ENCODE measurements around the gene SMCO3. TPM values are rescaled to one million over a fixed set of nuclear protein-coding genes. Genes with fewer than 3 reads are reported as not detected.
A peak's percentile ranks its signal among the peaks of the same experiment; 100 is the strongest.

The SMCO3 gene
- total and polyA plus RNA-seq, 12 donors: 0.11 to 0.41 (median 0.26) TPM; not detected in 3

GRCh38 chr12:14854586-14855183 is 40.7 kb upstream of the SMCO3 start:
- H3K36me3 ChIP-seq (replicated peaks in 1 of 2): no peaks in the 10 kb centered on the region
- H3K9me3 ChIP-seq (replicated peaks in 1 of 3): no peaks in the 10 kb centered on the region
- TF ChIP-seq CTCF (IDR thresholded peaks at IDR 0.05) (no peak), POLR2A (IDR thresholded peaks at IDR 0.05) (no peak)
- WGBS, 4 donors: 69 to 76% (median 75%) methylated on average over 6 of the region's 6 CpGs
- peaks cover 0 to 8% of the 10 kb centered on the region in 2 donors for H3K4me1 ChIP-seq (replicated peaks in 1 of 2)
- intact Hi-C loops (cut with DNase I): no loop called here
- no peak for DNase-seq
- H3K4me3 ChIP-seq: no peak overlapping the region
- no peak overlapping the region for H3K27ac ChIP-seq
- H3K27me3 ChIP-seq: no peaks in the 10 kb centered on the region

DNA sequence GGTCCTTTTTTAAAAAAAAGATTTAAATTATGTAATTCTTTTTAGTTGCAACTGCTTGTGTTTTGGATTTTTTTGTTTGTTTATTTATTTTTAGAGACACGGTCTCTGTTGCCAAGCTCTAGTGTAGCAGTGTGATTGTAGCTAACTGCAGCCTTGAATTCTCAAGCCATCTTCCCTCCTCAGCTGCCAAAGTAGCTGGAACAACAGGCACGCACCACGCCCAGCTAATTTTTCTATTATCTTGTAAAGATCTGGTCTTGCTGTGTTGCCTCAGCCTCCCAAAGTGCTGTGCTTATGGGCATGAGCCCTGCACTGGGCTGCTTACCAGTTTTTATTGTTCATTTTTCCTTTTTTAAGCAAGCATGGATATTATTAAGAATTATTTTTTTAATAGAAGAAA is 40.0 kb upstream of the SMCO3 start:
- intact Hi-C loops (cut with DNase I): no loop called here
- WGBS, 4 donors: 26 to 30% (median 29%) methylated on average over 3 of the region's 3 CpGs

GRCh38 chr12:14852880-14853279 is 38.9 kb upstream of the SMCO3 start:
- intact Hi-C loops (cut with DNase I): no loop called here
- Histone ChIP-seq H3K4me1 (replicated peaks in 1 of 2) (peaks cover 0 to 8% of the 10 kb centered on the region in 2 donors), H3K36me3 (replicated peaks in 1 of 2) (no peaks in the 10 kb centered on the region), H3K27me3 (no peaks in the 10 kb centered on the region), H3K27ac (no peak overlapping the region), H3K9me3 (replicated peaks in 1 of 3) (no peaks in the 10 kb centered on the region), H3K4me3 (no peak overlapping the region)
- DNase-seq: no peak
- TF ChIP-seq CTCF (IDR thresholded peaks at IDR 0.05): no peak
- no peak for TF ChIP-seq POLR2A (IDR thresholded peaks at IDR 0.05)

More for the DNA sequence above, 40.0 kb upstream of the SMCO3 start:
- Histone ChIP-seq H3K27ac (no peak overlapping the region), H3K36me3 (replicated peaks in 1 of 2) (no peaks in the 10 kb centered on the region), H3K27me3 (no peaks in the 10 kb centered on the region), H3K9me3 (replicated peaks in 1 of 3) (no peaks in the 10 kb centered on the region), H3K4me1 (replicated peaks in 1 of 2) (peaks cover 0 to 8% of the 10 kb centered on the region in 2 donors), H3K4me3 (no peak overlapping the region)
- TF ChIP-seq POLR2A (IDR thresholded peaks at IDR 0.05) (no peak), CTCF (IDR thresholded peaks at IDR 0.05) (no peak)
- peak in 5 of 7 donors; percentile 40 to 59 (median 46) for DNase-seq

DNA sequence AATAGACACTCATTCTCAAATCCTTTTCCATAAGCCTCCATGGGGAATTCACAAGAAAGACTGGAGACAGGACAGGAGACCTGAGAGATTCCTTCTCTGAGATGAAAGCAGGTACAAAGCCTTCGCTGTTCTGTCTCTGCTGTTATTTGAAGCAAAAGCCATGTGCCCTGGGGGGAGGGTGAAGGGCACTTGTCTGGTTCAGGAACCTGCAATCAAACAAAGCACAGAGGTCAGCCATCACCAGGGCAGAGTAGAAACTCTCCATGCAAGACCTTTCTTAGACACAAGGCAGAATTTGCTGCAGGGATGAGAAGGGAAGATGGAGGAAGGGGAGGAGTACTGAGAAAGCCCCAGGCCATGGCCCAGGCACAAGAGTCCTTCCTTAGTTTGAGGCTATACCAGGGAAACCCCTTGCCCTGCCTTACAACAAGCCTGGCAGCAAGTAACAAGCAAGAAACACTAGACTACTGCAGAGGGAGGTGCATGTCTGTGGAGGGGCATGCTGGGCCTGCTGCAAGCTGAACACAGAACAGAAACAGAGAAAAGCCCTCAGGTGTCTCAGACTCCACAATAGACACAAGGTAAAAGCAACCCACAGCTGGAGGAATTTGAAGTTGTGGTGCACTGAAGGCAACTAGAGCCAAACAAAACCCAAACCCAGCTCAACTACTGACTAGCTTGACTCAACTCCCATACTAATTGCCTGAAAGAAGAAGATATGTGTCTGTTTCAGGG is 37.1 kb upstream of the SMCO3 start:
- WGBS, 4 donors: 6 to 98% (median 8%) methylated on average over 1 of the region's 1 CpG; no CpG with 5 or more reads in 1 of the 4 donors
- intact Hi-C loops (cut with DNase I): no loop called here
- no peak overlapping the region for H3K27ac ChIP-seq
- peaks cover 14 to 22% of the 10 kb centered on the region in 2 donors for H3K4me1 ChIP-seq (replicated peaks in 1 of 2)
- no peaks in the 10 kb centered on the region for H3K9me3 ChIP-seq (replicated peaks in 1 of 3)
- no peak for DNase-seq
- TF ChIP-seq POLR2A (IDR thresholded peaks at IDR 0.05) (no peak), CTCF (IDR thresholded peaks at IDR 0.05) (no peak)
- no peak overlapping the region for H3K4me3 ChIP-seq
- H3K27me3 ChIP-seq: no peaks in the 10 kb centered on the region
- no peaks in the 10 kb centered on the region for H3K36me3 ChIP-seq (replicated peaks in 1 of 2)
